GM11168 (cell line): ENCODE results near the gene CADM2.

ENCODE experiments used
- in situ Hi-C: fragments of 300-500 bp; cut with MboI; formaldehyde crosslinking; loops from one replicate; pipeline ENCODE4 v1.12.0; 2022; ENCODE audit warnings: low sequenced_read_pairs; ENCODE audit not compliant: unreplicated experiment

Gene CADM2

GRCh38 chr3:86046436-86047136, 1087.8 kb downstream of the CADM2 start:
- in situ Hi-C loops = no loop called here

GRCh38 chr3:86047161-86047560, 1088.4 kb downstream of the CADM2 start:
- in situ Hi-C loops = no loop called here

- in situ Hi-C loops = no loop called here
Measured at GRCh38 chr3:86051058-86051457, 1092.3 kb downstream of the CADM2 start.

- in situ Hi-C loops = no loop called here
Measured at GRCh38 chr3:86056032-86056431, 1097.2 kb downstream of the CADM2 start.

- in situ Hi-C loops = no loop called here
Measured at GRCh38 chr3:86056962-86057361, 1098.2 kb downstream of the CADM2 start.

- in situ Hi-C loops = no loop called here
Measured at GRCh38 chr3:86073799-86074198, 1115.0 kb downstream of the CADM2 start.

- in situ Hi-C loops = no loop called here
Measured at GRCh38 chr3:86087160-86087871, 1128.5 kb downstream of the CADM2 start.

GRCh38 chr3:86104154-86104553, 1145.4 kb downstream of the CADM2 start:
- in situ Hi-C loops = no loop called here

GRCh38 chr3:86109434-86109833, 1150.6 kb downstream of the CADM2 start:
- in situ Hi-C loops = no loop called here
